GM19397 (cell line): ENCODE measurements around the gene UNKL.
A peak's percentile ranks its signal among the peaks of the same experiment; 100 is the strongest.

ENCODE experiments used
- ATAC-seq: cut with Tn5 transposase; IDR thresholded peaks from one replicate; pipeline ENCODE4 v1.9.1; 2021; ENCODE audit warnings: mild to moderate bottlenecking, moderate library complexity; ENCODE audit not compliant: unreplicated experiment

The UNKL gene

DNA sequence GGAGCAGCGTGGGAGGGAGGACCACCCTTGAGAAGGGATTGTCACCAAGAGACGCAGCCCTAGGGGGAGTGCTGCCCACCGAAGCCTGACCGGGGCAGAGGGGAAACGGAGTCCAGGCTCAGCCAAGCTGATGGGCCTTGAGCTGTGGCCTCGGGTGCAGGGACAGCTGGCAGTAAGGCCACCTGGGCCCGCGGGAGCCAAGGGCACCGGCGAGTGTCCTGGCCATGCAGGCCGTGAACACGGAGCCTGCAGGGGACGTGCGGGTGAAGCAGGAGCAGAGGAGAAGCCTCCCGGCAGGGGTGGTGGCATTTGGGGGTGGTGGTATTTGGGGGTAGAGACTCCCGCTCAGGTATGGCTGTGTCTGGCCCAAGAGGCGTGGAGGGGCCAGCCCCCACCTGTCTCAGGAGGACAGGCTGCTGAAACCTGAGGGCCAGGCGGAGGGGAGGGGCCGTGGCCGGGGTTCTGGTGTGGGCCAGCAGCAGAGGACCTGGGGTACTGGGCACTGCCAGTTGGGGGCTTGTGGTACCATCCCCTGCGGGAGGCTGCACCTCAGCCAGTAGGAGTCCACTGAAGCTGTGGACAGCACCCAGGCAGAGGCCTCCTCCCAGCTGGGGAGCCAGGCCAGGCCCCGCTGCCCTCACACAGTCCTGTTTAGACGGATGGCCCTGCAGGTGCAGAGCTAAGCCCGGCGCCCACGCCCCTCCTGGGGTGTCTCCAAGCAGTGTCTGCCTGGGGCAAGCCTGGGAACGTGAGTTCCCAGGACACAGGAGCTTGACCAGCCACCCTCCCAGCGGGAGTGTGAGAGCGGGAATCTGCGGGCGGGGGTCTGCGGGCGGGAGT is 58.2 kb downstream of the UNKL start:
- no peak for ATAC-seq

DNA sequence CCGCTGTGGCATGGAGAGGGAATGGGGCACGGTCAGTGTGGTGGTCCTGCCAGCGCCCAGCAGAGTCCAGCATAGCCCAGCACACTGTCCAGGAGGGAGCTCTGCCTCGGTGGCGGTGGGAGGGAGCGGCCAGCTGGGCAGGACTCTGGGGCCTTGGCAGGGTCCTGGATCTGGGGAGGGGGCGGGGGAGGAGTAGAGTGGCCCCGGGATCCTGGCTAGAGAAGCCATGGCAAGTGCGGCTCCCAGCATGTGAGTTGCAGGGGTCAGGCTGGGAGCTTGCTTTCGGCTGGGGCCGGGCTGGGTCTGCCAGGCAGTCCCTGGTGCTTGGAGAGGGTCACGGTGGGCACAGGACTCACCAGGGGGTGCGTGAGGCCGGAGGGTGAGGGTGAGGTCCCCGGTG is 58.9 kb downstream of the UNKL start:
- no peak for ATAC-seq

DNA sequence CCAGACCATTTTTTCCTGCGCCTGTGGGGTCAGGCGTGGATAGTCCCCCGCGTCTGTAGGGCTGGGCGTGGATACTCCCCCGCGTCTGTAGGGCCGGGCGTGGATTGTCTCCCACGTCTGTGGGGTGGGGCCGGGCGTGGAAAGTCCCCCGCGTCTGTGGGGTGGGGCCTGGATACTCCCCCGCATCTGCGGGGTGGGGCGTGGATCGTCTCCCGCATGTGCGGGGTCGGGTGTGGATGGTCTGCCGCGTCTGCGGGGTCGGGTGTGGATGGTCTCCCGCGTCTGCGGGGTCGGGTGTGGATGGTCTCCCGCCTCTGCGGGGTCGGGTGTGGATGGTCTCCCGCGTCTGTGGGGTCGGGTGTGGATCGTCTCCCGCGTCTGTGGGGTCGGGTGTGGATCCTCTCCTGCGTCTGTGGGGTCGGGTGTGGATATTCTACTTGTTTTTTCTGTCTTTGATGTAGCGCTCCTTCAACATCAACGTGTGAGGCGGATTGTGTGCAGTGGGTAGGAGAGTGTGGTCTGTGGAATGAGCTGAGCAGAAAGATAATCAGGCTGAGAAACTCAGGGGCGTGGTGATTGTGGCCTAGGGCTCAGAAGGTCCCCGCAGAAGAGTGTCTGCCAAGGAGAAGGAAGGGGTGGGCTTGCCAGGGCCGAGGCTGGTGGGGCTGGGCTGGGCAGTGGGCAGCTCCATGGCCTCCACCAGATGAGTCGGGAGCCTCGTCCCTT is 59.5 kb downstream of the UNKL start:
- no peak for ATAC-seq

DNA sequence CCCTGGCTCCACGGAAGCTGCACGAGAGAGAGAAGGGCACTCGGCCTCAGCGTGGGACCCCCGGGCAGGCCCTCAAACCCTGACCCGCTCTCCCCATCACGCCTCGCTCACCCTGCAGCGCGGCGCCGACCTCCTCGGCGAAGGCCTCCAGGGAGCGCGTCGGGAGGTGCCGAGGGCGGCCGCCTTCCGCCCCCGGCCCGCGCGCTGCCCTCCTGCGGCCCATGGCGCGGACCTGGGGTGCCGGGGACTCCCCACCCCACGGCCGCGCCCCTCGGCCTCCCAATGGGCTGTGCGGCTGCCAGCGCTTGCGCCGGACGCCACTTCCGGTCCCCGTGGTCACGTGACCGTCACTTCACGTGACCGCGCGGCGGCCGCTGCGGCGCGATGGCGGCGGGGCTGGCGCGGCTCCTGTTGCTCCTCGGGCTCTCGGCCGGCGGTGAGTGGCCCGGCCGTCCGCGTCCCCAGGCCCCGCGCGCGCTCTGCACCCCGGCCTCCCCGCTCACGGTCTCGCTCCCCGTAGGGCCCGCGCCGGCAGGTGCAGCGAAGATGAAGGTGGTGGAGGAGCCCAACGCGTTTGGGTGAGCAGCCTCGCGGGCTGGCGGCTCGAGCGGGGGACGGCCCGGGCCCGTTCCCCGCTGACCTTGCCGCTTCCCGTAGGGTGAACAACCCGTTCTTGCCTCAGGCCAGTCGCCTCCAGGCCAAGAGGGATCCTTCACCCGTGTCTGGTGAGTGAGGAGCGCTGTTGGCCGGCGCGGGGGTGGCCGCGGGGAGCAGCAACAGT is 62.7 kb downstream of the UNKL start, which contains the start of the genes GNPTG and TSR3:
Gene GNPTG (plus strand): TSS at position 350 of the 781 bp plus-strand sequence. CDS start 35 bp downstream, at position 385.
Gene TSR3 (minus strand): TSS at position 297 of the 781 bp plus-strand sequence. CDS start 74 bp downstream, at position 223.
- ATAC-seq: peak; percentile 75

DNA sequence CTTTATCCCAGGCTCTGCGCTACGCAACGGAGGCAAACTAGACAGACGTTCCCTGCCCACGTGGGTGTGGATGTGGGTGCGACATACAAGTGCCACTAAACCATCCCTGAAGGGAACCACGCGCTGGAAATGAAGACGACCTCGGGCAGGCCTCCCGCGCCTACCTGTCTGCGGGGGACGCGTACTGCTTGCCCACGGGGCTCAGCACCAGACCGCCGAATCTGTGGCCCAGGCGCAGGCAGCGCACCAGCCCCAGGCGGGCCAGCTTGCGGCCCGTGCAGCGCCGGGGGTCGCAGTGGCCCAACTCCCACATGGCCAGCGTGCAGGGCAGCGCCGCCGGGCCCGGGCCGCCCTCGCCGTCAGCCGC is 63.3 kb downstream of the UNKL start:
- peak; percentile 7 for ATAC-seq

DNA sequence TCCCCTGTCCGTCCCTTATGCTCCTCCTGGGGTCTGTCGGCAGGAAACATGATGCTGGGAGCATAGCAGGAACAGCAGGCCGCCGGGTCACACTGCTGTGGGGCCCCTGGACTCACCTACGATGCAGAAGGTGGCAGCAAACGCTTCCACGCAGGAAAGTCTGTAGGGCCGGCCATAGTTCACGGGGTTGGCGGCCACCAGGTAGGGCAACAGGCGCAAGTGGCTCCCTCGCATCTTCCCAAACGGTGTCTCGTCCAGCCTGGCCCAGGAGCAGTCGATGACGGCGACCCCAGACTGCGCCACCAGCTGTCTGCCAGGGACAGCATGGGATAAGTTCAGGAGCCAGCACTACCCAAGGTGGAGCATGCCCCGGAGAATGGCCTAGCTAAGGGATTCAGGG is 63.8 kb downstream of the UNKL start:
- ATAC-seq: no peak

DNA sequence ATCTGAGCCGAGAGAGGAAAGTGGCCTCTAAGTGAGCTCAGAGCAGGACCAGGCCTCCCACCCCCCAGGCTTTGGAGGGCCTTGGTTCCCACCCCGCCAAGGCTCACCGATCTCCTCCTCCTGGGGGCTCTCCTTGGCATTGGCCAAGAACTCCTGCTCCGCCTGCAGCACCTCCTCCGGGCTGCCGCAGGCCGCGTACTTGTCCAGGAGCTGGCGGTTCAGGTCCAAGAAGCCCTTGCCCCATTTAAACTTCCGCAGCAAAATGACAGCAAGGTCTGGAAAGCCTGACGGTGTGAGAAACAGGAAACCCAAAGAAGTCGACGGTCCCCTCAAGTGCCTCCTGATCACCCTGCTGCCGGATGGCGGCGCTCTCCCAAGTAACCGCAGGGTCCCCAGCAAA is 64.6 kb downstream of the UNKL start:
- ATAC-seq: no peak

DNA sequence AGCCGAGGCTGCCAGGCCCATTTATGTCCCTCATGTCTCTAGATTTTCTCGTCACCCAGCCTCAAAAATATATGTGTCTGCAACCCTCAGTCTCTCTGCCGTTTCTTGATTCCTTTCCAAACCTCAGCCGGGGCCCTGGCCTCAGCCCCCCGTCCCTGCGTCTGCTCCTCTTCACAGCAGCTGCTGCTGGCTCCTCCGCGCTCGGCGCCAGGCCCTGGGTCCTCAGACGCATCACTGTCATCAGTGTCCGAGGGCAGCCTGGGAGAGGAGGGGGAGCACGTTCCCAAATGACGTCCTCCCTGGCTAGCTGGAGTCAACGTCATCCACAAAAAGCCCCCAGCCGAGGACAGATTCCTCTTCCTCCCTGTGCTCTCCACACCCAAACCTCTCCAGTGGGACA is 65.2 kb downstream of the UNKL start:
- no peak for ATAC-seq

DNA sequence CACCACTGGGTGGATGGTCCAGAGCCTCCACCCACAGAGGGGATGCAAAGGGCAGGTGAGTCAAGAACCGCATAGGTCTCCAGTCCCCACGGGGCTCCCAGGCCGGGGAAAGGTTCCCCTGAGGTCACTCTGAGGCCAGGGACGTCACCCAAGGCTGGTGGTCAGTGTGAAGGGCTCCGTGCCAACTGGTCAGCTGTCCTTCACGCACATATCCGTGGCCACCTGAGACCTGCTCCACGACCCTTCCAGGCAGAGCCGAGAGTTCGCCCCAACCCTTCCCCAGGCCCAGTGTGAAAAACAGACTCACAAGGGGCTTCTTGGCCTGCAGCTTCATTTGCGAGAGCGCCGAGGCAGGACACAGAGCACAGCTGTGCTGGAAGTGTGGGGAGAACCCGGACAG is 65.6 kb downstream of the UNKL start:
- ATAC-seq: no peak

DNA sequence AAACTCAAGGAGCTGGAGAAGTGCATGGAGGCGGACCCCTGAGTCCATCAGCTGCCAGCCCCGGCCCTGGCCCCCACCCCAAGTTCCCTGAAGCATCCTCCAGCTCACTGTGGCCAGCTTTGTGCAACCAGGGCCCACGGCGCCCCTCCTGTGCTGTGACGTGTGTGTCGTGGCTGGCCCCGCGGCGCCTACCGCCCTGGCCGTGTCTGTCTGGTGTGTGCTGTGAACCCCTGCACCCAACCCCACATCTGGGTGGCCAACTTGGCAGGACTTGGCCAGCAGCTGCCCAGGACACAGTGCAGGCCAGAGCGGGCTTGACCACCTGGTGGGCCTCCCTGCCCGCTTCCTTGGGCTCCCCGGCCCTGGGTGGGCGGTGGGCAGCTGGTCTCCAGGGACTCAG is 66.1 kb downstream of the UNKL start:
- ATAC-seq: no peak

DNA sequence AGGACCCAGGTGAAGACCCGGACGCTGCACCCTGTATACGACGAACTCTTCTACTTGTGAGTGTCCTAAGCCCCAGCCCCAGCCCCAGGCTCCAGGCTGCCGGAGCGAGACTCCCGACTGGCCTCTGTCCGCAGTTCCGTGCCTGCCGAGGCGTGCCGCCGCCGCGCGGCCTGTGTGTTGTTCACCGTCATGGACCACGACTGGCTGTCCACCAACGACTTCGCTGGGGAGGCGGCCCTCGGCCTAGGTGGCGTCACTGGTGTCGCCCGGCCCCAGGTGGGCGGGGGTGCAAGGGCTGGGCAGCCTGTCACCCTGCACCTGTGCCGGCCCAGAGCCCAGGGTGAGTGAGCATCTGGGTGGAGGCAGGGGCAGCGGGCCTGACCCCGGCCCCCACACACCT is 66.5 kb downstream of the UNKL start:
- no peak for ATAC-seq

DNA sequence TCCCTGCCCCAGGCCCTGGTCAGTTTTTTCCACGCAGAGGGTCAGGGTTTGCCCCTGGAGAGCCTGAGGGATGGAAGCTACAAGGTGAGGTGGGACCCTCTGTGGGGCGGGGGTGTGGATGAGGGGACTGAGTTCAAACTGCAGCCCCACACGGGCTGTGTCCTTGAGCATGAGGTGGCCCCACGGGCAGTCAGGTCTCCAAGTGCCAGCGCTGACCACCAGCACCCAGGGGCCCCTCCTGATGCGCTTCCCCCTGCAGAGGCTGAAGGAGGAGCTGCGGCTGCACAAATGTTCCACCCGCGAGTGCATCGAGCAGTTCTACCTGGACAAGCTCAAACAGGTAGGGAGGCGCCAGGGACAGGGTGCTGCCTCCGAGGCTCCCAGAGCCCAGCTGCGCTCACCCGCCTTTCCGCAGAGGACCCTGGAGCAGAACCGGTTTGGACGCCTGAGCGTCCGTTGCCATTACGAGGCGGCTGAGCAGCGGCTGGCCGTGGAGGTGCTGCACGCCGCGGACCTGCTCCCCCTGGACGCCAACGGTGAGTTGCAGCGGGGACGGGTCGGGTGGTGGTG is 67.1 kb downstream of the UNKL start:
- no peak for ATAC-seq

DNA sequence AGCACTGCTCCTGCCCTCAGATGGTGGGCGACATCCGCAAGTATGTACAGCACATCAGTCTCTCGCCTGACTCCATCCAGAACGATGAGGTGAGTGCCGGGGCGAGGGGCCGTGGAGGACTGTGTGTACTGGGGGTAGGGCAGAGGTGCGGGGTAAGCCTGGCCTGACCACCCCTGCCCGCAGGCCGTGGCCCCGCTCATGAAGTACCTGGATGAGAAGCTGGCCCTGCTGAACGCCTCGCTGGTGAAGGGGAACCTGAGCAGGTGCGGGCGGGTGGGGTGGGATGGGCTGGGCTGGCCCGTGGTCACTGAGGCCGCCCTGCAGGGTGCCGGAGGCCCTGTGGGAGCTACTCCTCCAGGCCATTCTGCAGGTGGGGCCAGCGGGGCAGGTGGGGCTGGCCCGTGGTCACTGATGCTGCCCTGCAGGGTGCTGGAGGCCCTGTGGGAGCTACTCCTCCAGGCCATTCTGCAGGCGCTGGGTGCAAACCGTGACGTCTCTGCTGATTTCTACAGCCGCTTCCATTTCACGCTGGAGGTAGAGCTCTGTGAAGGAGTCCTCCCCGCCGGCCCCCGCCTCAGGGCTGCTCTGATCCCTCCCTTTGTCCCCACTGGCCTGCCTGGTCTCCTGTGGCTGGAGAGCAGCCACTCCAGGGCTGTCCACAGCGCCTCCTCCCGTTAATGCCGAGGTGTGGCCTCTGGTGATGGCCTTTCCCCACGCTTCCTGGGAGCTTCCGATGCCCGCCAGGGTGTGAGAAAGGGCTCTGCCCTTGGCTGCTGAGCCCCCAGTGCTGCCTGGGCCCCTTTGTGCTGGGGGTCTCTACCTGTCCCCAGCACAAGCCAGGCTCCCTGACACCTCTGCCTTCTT is 67.8 kb downstream of the UNKL start:
- ATAC-seq: no peak

DNA sequence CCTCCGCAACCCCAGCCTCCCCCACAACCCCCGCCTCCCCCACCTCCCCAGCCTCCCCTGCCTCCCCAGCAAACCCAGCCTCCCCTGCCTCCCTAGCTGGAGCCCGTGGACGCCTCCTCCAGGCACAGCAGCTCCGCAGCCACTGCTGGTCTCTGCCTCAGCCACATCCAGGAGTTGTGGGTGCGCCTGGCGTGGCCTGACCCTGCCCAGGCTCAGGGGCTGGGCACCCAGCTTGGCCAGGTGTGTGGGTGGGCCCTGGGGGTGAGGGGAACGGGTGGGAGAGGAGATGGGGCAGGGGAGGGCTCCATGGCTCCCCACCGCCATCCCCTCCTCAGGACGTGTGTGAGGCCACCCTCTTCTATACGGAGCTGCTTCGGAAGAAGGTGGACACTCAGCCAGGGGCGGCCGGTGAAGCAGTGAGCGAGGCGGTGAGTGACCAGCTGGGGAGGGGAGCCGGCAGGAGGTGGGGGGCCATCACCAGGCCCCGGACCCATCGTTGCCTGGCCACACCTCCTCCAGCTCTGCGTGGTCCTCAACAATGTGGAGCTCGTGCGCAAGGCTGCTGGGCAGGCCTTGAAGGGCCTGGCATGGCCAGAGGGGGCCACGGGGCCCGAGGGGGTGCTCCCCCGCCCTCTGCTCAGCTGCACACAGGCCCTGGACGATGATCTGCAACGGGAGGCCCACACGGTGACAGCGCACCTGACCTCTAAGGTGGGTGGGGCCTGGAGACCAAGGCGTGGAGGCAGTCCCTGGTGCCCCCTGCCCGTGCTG is 68.7 kb downstream of the UNKL start:
- ATAC-seq: no peak

DNA sequence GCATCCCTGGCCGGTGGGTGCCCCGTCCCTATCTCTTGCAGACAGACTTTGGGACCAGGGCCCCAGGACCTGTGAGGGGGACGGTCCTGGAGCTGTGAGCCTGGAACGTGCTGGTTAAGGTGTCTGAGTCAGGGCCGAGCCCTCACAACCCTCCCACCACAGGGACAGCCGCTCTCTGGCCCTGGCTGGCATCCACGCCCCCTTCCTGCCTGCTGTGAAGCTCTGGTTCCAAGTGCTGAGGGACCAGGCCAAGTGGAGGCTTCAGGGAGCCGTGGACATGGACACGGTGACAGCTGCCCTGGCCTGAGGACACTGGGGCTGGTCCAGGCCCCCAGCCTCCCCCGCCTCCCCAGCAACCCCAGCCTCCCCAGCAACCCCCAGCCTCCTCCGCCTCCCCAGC is 69.4 kb downstream of the UNKL start:
- ATAC-seq: no peak

DNA sequence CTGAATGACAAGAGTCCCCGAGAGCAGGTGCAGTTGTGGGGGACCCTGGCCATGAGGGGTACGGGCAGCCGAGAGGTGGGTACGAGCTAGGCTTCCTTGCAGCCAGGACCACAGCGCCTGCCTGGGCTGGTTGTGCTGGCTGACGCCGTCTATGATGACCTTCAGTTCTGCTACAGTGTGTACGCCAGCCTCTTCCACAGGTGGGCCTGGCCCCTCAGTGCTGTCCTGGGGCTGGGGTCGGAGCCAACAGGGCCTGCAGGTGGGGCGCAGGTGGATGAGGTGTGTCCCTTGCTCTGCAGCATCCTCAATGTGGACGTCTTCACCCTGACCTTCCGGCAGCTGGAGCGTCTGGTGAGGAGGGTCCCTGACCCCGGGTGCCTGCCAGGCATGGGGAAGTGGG is 70.0 kb downstream of the UNKL start:
- no peak for ATAC-seq

DNA sequence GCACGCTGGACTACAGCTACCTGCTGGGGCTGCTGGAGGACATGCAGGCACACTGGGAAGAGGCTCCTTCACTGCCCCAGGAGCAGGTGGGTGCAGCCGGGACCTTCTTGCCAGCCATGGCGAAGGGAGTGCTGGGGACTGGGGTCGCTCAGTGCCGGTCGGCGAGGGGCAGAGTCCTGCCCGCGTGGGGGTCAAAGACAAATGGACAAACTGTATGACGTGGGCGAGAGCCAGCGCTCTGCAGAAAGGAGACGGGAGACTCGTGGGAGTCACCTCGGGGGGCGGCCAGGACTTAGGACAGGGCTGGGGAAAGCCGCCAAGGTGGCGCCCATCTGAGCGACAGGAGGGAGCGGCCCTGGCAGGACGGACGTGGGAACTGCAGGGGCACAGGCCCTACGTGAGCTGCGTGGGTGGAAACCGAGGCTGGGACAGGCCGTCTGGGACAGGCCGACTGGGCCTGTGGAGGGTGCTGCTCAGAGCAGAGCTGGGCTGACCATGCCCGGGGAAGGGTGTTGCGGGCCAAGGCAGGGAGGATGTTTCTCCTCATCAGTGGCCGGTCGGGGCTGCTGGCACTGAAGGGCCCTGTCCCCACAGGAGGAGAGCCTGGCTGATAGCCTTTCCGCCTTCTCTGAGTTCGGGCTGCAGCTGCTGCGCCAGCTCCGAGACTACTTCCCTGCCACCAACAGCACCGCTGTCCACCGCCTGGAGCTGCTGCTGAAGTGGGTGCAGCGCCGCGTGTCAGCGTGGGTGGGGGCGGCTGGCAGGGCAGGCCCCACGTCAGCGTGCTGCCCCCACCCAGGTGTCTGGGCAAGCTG is 70.9 kb downstream of the UNKL start:
- no peak for ATAC-seq
